K562 (cell line): Measurements from ENCODE around the gene PRUNE1. TPM values are rescaled to one million over a fixed set of nuclear protein-coding genes. Genes with fewer than 3 reads are reported as not detected.

Experiments used
- BCLAF1 ChIP-seq, 2 experiments: fragments of 450-650 bp in 1 of 2; IDR thresholded peaks; 2 replicates each; pipeline ENCODE4 v1.6.1; 2011 to 2017; ENCODE audit warnings: low read depth in 2 of 2, antibody characterized with exemption in 1 of 2, borderline replicate concordance in 1 of 2, low read length in 1 of 2, mild to moderate bottlenecking in 1 of 2, mixed read lengths in 1 of 2; ENCODE audit not compliant: control insufficient read depth in 1 of 2
- FOXM1 ChIP-seq, 2 experiments: fragments of 450-650 bp in 1 of 2; sonication (generic) in 1 of 2; formaldehyde crosslinking in 1 of 2; IDR thresholded peaks; 2 replicates each; pipeline versions ENCODE4 v1.6.1 to v1.9.0; 2017 to 2022; ENCODE audit warnings: low read depth in 2 of 2, mild to moderate bottlenecking in 2 of 2, missing genetic modification reagents in 1 of 2, moderate library complexity in 1 of 2
- HEY1 ChIP-seq: fragments of 250-450 bp; sonication (Bioruptor Pico); IDR thresholded peaks from 2 replicates; pipeline ENCODE4 v1.5.0; 2020; ENCODE audit warnings: mild to moderate bottlenecking, moderate library complexity, borderline replicate concordance
- HMG20A ChIP-seq: fragments of 450-650 bp; formaldehyde crosslinking; conservative IDR thresholded peaks from 2 replicates; pipeline ENCODE4 v1.4.0; 2020; ENCODE audit warnings: mild to moderate bottlenecking, mixed read lengths
- HNRNPUL1 ChIP-seq: fragments of 200-400 bp; formaldehyde crosslinking; IDR thresholded peaks from 2 replicates; pipeline ENCODE4 v1.6.1; 2017; ENCODE audit warnings: low read length
- KLF10 ChIP-seq: fragments of 250-450 bp; sonication (Bioruptor Pico); IDR thresholded peaks from 2 replicates; pipeline ENCODE4 v1.6.1; 2021; ENCODE audit warnings: matching md5 sums
- KLF16 ChIP-seq: IDR thresholded peaks from 2 replicates; pipeline ENCODE4 v1.6.1; 2016; ENCODE audit warnings: antibody characterized with exemption
- L3MBTL2 ChIP-seq: fragments of 450-650 bp; IDR thresholded peaks from 2 replicates; pipeline ENCODE4 v1.6.1; 2016; ENCODE audit warnings: mild to moderate bottlenecking, moderate library complexity
- MEF2A ChIP-seq: IDR thresholded peaks from 2 replicates; pipeline ENCODE4 v1.6.1; 2011; ENCODE audit warnings: low read depth, mild to moderate bottlenecking, low read length, moderate library complexity; ENCODE audit not compliant: control insufficient read depth
- PHB ChIP-seq: fragments of 250-450 bp; sonication (Bioruptor Pico); IDR thresholded peaks from 2 replicates; pipeline ENCODE4 v1.5.0; 2021
- POLR2A ChIP-seq: fragments of 450-650 bp; conservative IDR thresholded peaks from 2 replicates; pipeline ENCODE4 v1.6.1; 2016
- POLR3G ChIP-seq: IDR thresholded peaks from 2 replicates; pipeline ENCODE4 v1.6.1; 2011; ENCODE audit not compliant: insufficient read length, insufficient replicate concordance; ENCODE audit errors: extremely low read depth
- RAD21 ChIP-seq, 2 experiments: fragments of 250-450 bp in 1 of 2; fragments of 450-650 bp in 1 of 2; sonication (Bioruptor Pico) in 1 of 2; formaldehyde crosslinking in 1 of 2; IDR thresholded peaks in 1 of 2; conservative IDR thresholded peaks in 1 of 2; 2 replicates each; pipeline versions ENCODE4 v1.4.0 to v1.8.0; 2020 to 2022; ENCODE audit warnings: mild to moderate bottlenecking in 2 of 2, moderate library complexity in 1 of 2
- SFPQ ChIP-seq: fragments of 200-400 bp; formaldehyde crosslinking; IDR thresholded peaks from 2 replicates; pipeline ENCODE4 v1.6.1; 2017; ENCODE audit warnings: mild to moderate bottlenecking, low read depth, low read length, moderate library complexity
- SMAD2 ChIP-seq: fragments of 150-350 bp; IDR thresholded peaks from 2 replicates; pipeline ENCODE4 v1.6.1; 2014; ENCODE audit warnings: low read depth, mild to moderate bottlenecking, low read length
- TEAD4 ChIP-seq, 2 experiments: sonication (generic) in 1 of 2; formaldehyde crosslinking in 1 of 2; IDR thresholded peaks; 2 replicates each; pipeline versions ENCODE4 v1.6.1 to v1.8.0; 2012 to 2022; ENCODE audit warnings: borderline replicate concordance in 1 of 2, inconsistent platforms in 1 of 2, low read length in 1 of 2, mild to moderate bottlenecking in 1 of 2, missing genetic modification reagents in 1 of 2
- ZBTB9 ChIP-seq: fragments of 450-650 bp; formaldehyde crosslinking; IDR thresholded peaks from 2 replicates; pipeline ENCODE4 v1.4.0; 2020; ENCODE audit warnings: mild to moderate bottlenecking, moderate library complexity
- ZFP91 ChIP-seq: sonication (generic); formaldehyde crosslinking; IDR thresholded peaks from 2 replicates; pipeline ENCODE4 v1.8.0; 2022; ENCODE audit warnings: mild to moderate bottlenecking, missing genetic modification reagents
- polyA plus RNA-seq, 8 experiments: library from polyadenylated mRNA; depleted of rRNA in 4 of 8; stranded (reverse) in 5 of 8; unstranded in 3 of 8; fragments of >200 nt; fragmentation: Nextera tagmentation in 2 of 8; fragmentation: Illumina TruSeq in 1 of 8; extraction: Ambion mirVana in 2 of 8; extraction: Trizol in 1 of 8; gene quantifications; 2 replicates each; pipeline versions ENCODE4 v1.2.1 to v1.2.3, GENCODE V29; 2011 to 2014; ENCODE audit warnings: inconsistent platforms in 1 of 8, missing spikeins in 1 of 8
- total RNA-seq, 7 experiments: library from RNA; depleted of rRNA in 6 of 7; stranded (reverse); fragments of >200 nt in 6 of 7; fragmentation: Illumina TruSeq in 2 of 7; extraction: Trizol in 2 of 7; gene quantifications; 2 replicates each; pipeline versions ENCODE4 v1.2.1 to v1.2.3, GENCODE V29; 2011 to 2021; ENCODE audit warnings: low replicate concordance in 1 of 7

The PRUNE1 gene
- total and polyA plus RNA-seq, 9 of the 15 experiments (the other 6 are each of a cell fraction or from before 2014, with no cell fraction given), result 16.7 to 48.3 (median 26.2) TPM

GRCh38 chr1:150976879-150977694 is 31.2 kb upstream of the PRUNE1 start (continued):
- TF ChIP-seq HEY1 (CRISPR knock-in tag), result peak; percentile 3; the same call in 1 of the 2 replicates
- TF ChIP-seq BCLAF1 (IDR thresholded peaks at IDR 0.05; ENCODE audit: borderline replicate concordance in 1 of 2, control insufficient read depth in 1 of 2, low read depth in 2 of 2, low read length in 1 of 2), result no peak
- TF ChIP-seq SMAD2, result no peak
- TF ChIP-seq HNRNPUL1, result no peak
- no peak for TF ChIP-seq SFPQ
- no peak for TF ChIP-seq KLF10
- TF ChIP-seq HMG20A (CRISPR knock-in tag), result no peak
- TF ChIP-seq POLR3G, result no peak
- TF ChIP-seq TEAD4 (IDR thresholded peaks at IDR 0.05; ENCODE audit: low read length), result peak; percentile 88
- no peak for TF ChIP-seq TEAD4 (CRISPR knock-in tag; IDR thresholded peaks at IDR 0.05; ENCODE audit: borderline replicate concordance)
- TF ChIP-seq PHB (CRISPR knock-in tag), result no peak
- no peak for TF ChIP-seq MEF2A
- peak; percentile 38 for TF ChIP-seq L3MBTL2
- TF ChIP-seq FOXM1 (IDR thresholded peaks at IDR 0.05; ENCODE audit: low read depth), result peak; percentile 85
- no peak for TF ChIP-seq FOXM1 (CRISPR knock-in tag; IDR thresholded peaks at IDR 0.05; ENCODE audit: low read depth)
- no peak for TF ChIP-seq RAD21 (CRISPR knock-in tag; conservative IDR thresholded peaks at IDR 0.05 in 1 of 2, IDR thresholded peaks at IDR 0.05 in 1 of 2)
- TF ChIP-seq POLR2A, result no peak; the same call in 1 of the 2 replicates
- TF ChIP-seq KLF16, result peak; percentile 88
- 0 out of 2 replicates have a peak, but pooled peaks have one; percentile 69 for TF ChIP-seq ZBTB9
- no peak for TF ChIP-seq ZFP91
